BJ (cell line): ENCODE data around the gene OR6F1. TPM values are rescaled to one million over a fixed set of nuclear protein-coding genes. Genes with fewer than 3 reads are reported as not detected.
"Not testable (repeated sequence)": the region's sequence is repeated elsewhere in the genome, so short reads cannot be mapped to it uniquely, and the experiment has no call there.

ENCODE experiments used
- CTCF ChIA-PET: fragments of 350-600 bp; formaldehyde crosslinking; extraction: SDS; loops from one replicate; lab custom pipeline; 2021; ENCODE audit warnings: antibody characterized with exemption, inconsistent platforms; lab: Yijun Ruan, JAX
- POLR2A ChIA-PET: fragments of 300-600 bp; sonication (Branson Sonifier 250); formaldehyde crosslinking; extraction: SDS; loops from one replicate; lab custom pipeline; 2021; ENCODE audit warnings: antibody characterized with exemption; lab: Charles Lee
- DNase-seq: peaks from one replicate; pipeline ENCODE4 v3.0.0-alpha.2; 2011; ENCODE audit warnings: low read depth
- H3K27me3 ChIP-seq: 2 replicates; pipeline ENCODE4 v1.6.0; 2011; ENCODE audit warnings: low read length; ENCODE audit not compliant: control insufficient read depth, insufficient read depth
- H3K36me3 ChIP-seq: 2 replicates; pipeline ENCODE4 v1.5.1; 2011; ENCODE audit warnings: low read length; ENCODE audit not compliant: control insufficient read depth, insufficient read depth
- H3K4me3 ChIP-seq: 2 replicates; pipeline ENCODE4 v1.5.1; 2011; ENCODE audit warnings: low read depth, mild to moderate bottlenecking, control low read depth, low read length
- polyA plus RNA-seq: library from polyadenylated mRNA; depleted of rRNA; stranded (reverse); fragments of >200 nt; gene quantifications from 2 replicates; pipeline ENCODE4 v1.2.3, GENCODE V29; 2011
- TF ChIP-seq, protein P1 (sequence below): IDR thresholded peaks from 2 replicates; pipeline ENCODE4 v1.5.1; 2011; ENCODE audit warnings: low read depth, mild to moderate bottlenecking, control low read depth, inconsistent platforms, low read length, moderate library complexity; ENCODE audit not compliant: insufficient read depth

Gene OR6F1
- polyA plus RNA-seq, 1 experiment, result not detected

DNA sequence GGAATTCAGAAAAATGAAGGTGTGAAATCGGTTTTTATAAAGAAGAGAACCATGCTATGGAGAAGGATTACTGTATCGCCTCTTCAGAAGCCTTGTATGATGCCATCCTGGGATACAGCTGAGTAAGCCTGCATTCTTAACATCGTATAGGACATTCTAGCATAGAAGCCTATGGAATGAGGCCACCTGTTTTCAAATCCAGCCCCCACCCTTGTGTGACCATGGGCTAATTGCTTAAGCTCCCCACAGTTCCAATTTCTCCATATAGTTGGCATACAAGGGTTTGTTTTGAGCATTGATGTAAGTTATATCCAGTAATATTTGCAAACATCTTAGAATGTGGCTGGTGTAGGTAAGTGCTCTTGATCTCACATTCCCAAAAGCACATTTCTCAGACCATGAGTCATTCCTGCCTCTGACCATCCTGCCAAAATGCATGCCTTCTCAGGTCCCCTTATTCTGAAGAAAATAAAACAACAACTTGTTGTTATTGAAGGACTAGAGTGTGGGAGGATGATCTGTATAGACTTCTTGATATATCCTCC is 30.0 kb upstream of the OR6F1 start:
- Histone ChIP-seq H3K36me3 (no peaks in the 10 kb centered on the region), H3K27me3 (no peaks in the 10 kb centered on the region), H3K4me3 (no peak overlapping the region)
- TF ChIP-seq, protein P1, sequence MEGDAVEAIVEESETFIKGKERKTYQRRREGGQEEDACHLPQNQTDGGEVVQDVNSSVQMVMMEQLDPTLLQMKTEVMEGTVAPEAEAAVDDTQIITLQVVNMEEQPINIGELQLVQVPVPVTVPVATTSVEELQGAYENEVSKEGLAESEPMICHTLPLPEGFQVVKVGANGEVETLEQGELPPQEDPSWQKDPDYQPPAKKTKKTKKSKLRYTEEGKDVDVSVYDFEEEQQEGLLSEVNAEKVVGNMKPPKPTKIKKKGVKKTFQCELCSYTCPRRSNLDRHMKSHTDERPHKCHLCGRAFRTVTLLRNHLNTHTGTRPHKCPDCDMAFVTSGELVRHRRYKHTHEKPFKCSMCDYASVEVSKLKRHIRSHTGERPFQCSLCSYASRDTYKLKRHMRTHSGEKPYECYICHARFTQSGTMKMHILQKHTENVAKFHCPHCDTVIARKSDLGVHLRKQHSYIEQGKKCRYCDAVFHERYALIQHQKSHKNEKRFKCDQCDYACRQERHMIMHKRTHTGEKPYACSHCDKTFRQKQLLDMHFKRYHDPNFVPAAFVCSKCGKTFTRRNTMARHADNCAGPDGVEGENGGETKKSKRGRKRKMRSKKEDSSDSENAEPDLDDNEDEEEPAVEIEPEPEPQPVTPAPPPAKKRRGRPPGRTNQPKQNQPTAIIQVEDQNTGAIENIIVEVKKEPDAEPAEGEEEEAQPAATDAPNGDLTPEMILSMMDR, result no peak
- ChIA-PET CTCF (no interaction called here), POLR2A (no interaction called here)
- DNase-seq, result no peak

DNA sequence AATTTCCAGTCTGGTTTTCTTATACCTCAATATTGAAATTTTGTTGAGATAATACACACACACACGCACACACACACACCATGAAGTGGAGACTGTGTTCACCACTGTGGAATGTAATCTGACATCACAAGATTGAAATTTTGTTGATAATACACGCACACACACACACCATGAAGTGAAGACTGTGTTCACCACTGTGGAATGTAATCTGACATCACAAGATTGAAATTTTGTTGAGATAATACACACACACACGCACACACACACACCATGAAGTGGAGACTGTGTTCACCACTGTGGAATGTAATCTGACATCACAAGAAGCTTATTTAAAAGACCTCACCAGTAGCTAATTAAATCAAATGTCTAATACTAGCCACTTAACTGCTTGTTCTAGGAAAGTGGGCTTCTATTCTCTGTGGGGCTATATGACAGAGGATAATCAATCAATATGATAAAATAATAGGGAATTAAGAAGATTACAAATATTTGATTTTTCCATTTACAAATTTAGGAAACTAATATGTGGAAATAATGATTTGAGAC is 25.8 kb upstream of the OR6F1 start:
- H3K36me3 ChIP-seq, POLR2A ChIA-PET, H3K4me3 ChIP-seq, DNase-seq, H3K27me3 ChIP-seq, CTCF ChIA-PET: not testable (repeated sequence)

DNA sequence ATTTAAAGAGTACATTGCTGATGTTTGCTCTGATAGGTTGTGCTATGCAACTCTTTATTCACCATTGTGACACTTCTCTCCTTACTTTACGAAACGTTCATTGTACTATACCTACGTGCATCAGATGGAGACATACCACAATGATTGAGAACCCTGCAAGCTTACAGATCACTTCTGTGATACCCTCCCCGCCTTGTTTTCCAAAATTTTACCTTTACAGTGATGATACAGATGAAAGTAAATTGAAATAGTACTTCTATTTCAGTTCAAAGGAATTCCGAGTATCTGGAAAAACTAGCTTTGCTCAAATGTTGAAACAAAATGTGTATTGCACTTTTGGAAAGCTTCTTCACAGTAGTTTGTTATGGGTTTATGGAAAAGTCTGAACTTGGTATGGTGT is 25.3 kb upstream of the OR6F1 start:
- Histone ChIP-seq H3K36me3 (no peaks in the 10 kb centered on the region), H3K4me3 (no peak overlapping the region), H3K27me3 (no peaks in the 10 kb centered on the region)
- TF ChIP-seq, protein P1, result no peak
- DNase-seq, result no peak
- ChIA-PET CTCF (no interaction called here), POLR2A (no interaction called here)

DNA sequence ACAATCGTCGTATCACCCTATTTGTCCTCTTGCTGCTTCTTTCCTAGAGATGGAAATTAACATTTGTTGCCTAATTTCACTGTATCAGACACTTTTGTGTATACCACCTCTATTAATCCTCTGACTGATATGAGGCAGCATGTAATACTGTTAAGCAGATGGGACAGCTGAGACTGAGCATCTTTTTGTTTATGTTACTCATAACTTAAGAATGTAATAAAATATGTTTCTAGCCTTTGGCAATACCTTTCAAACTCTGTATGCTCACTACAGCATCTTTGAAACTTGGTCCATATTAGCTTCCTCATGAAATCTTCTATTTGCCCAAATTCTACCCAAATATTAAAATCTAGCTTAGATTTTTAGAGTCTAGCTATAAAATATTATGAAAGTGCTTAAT is 24.3 kb upstream of the OR6F1 start:
- DNase-seq, result no peak
- H3K27me3 ChIP-seq, result no peaks in the 10 kb centered on the region
- POLR2A ChIA-PET, result no interaction called here
- no peaks in the 10 kb centered on the region for H3K36me3 ChIP-seq
- H3K4me3 ChIP-seq, result no peak overlapping the region
- TF ChIP-seq, protein P1, result no peak
- CTCF ChIA-PET, result no interaction called here

DNA sequence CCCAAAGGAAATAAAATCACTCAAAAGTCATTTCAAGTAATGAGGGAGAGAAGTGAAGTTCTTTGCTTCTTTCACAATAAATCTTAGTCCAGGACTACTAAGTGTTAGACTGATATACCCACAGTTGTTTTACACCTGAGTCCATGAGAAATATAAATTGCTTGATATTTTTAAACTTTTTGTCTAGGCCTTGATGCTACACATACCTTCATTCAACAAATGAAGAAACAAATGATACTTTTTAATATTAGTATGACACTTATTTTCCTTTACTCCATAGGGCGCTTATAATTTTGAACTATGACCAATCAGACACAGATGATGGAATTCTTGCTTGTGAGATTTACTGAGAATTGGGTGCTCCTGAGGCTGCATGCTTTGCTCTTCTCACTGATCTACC is 21.9 kb upstream of the OR6F1 start, which contains the start of gene OR14K1:
OR14K1 (plus strand) TSS at position 301 of the 400 bp plus-strand sequence; CDS start at position 301, 0 bp downstream.
- Histone ChIP-seq H3K4me3 (no peak within 1 kb of the TSS), H3K27me3 (no peaks in the 10 kb centered on the region), H3K36me3 (no peaks in the 10 kb centered on the region)
- TF ChIP-seq, protein P1, result no peak
- ChIA-PET POLR2A (no interaction called here), CTCF (no interaction called here)
- DNase-seq, result no peak

DNA sequence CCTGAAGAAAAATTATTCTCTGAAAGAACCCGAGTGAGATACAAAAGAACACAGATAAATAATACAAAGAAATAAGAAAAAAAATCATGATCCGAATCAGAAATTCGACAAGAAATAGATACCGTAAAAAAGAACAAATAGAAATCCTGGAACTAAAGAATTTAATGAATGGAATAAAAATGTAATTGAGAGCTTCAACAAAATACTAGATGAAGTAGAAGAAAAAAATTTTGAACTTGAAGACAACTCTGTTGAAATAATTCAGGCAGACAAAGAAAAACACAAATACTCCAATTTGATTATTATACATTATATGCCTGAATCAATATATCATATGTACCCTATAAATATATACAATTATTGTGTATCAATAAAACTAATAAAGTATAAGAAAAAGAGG is 4.8 kb upstream of the OR6F1 start:
- no peak for DNase-seq
- Histone ChIP-seq H3K36me3 (no peaks in the 10 kb centered on the region), H3K4me3 (no peak overlapping the region), H3K27me3 (no peaks in the 10 kb centered on the region)
- POLR2A ChIA-PET, result no interaction called here
- CTCF ChIA-PET, result no interaction called here
- TF ChIP-seq, protein P1, result no peak
